ENCODE results near the gene TERT.

DNA sequence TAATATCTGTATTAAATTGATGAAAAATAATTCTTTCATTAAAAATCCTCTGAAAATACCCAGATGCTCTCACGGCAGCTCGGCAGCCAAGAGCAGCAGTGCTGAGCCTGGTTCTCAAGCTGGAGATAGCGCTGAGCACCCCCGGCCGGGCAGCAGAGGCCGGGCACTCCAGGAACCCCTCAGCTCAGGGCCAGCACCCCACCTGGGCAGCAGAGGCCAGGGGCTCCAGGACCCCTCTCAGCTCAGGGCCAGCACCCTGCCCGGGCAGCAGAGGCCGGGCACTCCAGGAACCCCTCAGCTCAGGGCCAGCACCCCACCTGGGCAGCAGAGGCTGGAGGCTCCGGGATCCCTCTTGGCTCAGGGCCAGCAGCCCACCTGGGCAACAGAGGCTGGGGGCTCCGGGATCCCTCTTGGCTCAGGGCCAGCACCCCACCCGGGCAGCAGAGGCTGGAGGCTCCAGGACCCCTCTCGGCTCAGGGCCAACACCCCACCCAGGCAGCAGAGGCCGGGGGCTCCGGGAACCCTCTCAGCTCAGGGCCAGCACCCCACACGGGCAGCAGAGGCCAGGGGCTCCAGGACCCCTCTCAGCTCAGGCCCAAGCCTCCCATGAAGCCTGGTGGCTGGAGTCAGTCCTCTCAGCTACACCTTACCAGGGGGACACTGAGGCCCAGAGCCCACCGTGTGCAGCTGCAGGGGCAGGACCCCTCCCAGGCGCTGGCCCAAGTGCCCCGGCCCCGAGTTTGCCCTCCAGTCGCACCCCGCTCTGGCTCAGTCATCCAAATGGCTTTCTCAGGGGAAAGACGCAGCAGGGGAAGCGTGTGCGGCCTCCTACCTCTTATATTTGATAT is 28.3 kb upstream of the TERT start:
- no peak for TF ChIP-seq TAF1 (IDR thresholded peaks at IDR 0.05; ENCODE audit: borderline replicate concordance, low read depth, low read length)
- TF ChIP-seq POLR2AphosphoS5 (IDR thresholded peaks at IDR 0.05; ENCODE audit: low read depth, low read length): no peak
